NT2/D1 (cell line): ENCODE results near the gene ZNF189.
A peak's percentile ranks its signal among the peaks of the same experiment; 100 is the strongest.

Source experiments
- DNase-seq: peaks from one replicate; pipeline ENCODE4 v3.0.0-alpha.2; 2011; ENCODE audit warnings: low read depth, low spot score
- H3K27me3 ChIP-seq: 2 replicates; pipeline ENCODE4 v1.6.0; 2011; ENCODE audit warnings: mild to moderate bottlenecking; ENCODE audit not compliant: insufficient read length, insufficient read depth
- H3K36me3 ChIP-seq: 2 replicates; pipeline ENCODE4 v1.6.1; 2011; ENCODE audit warnings: mild to moderate bottlenecking, low read length, mixed read lengths; ENCODE audit not compliant: insufficient read depth, insufficient read length
- H3K4me1 ChIP-seq: 2 replicates; pipeline ENCODE4 v1.5.1; 2011; ENCODE audit not compliant: insufficient read depth, insufficient read length
- H3K4me3 ChIP-seq: 2 replicates; pipeline ENCODE4 v1.5.1; 2011; ENCODE audit warnings: low read depth; ENCODE audit not compliant: insufficient read length
- H3K9ac ChIP-seq: 2 replicates; pipeline ENCODE4 v1.6.0; 2011; ENCODE audit warnings: low read depth; ENCODE audit not compliant: insufficient read length
- H3K9me3 ChIP-seq: 2 replicates; pipeline ENCODE4 v1.5.1; 2011; ENCODE audit warnings: mild to moderate bottlenecking, low read length; ENCODE audit not compliant: insufficient read depth
- SUZ12 ChIP-seq: IDR thresholded peaks from 2 replicates; pipeline ENCODE4 v1.6.1; 2011; ENCODE audit not compliant: insufficient read length, insufficient read depth; ENCODE audit errors: extremely low read depth
- YY1 ChIP-seq: IDR thresholded peaks from 2 replicates; pipeline ENCODE4 v1.6.1; 2011; ENCODE audit not compliant: insufficient read length, insufficient read depth
- ZNF274 ChIP-seq: IDR thresholded peaks from 2 replicates; pipeline ENCODE4 v1.6.1; 2011; ENCODE audit warnings: mild to moderate bottlenecking, low read depth, low read length

Gene ZNF189

GRCh38 chr9:101398068-101398929 lies at the start of gene ZNF189, which contains the start of gene MRPL50:
Gene ZNF189 (plus strand): TSS chr9:101398851. CDS start chr9:101399157, 306 bp downstream.
Gene MRPL50 (minus strand): TSS chr9:101398618. CDS start chr9:101398592, 26 bp downstream.
- Histone ChIP-seq H3K4me1 (no peaks in the 10 kb centered on the region), H3K27me3 (no peaks in the 10 kb centered on the region), H3K36me3 (peaks cover 63% of the 10 kb centered on the region), H3K4me3 (peak within 1 kb of the TSS; percentile 85), H3K9me3 (peaks cover 35% of the 10 kb centered on the region), H3K9ac (peak within 1 kb of the TSS; percentile 89)
- DNase-seq, result peak; percentile 97
- TF ChIP-seq ZNF274 (no peak), SUZ12 (no peak), YY1 (peak; percentile 87)

- Histone ChIP-seq H3K4me1 (no peaks in the 10 kb centered on the region), H3K9ac (no peak overlapping the region), H3K4me3 (no peak overlapping the region), H3K9me3 (no peaks in the 10 kb centered on the region), H3K27me3 (no peaks in the 10 kb centered on the region), H3K36me3 (no peaks in the 10 kb centered on the region)
- TF ChIP-seq YY1 (no peak), SUZ12 (no peak), ZNF274 (no peak)
- DNase-seq, result no peak
These were observed 48.4 kb upstream of the ZNF189 start for GRCh38 chr9:101350285-101350684.

GRCh38 chr9:101352892-101353463 lies 45.7 kb upstream of the ZNF189 start:
- Histone ChIP-seq H3K36me3 (no peaks in the 10 kb centered on the region), H3K4me1 (no peaks in the 10 kb centered on the region), H3K9ac (no peak overlapping the region), H3K4me3 (no peak overlapping the region), H3K9me3 (no peaks in the 10 kb centered on the region), H3K27me3 (no peaks in the 10 kb centered on the region)
- TF ChIP-seq ZNF274, result no peak
- DNase-seq, result no peak

- TF ChIP-seq ZNF274, result no peak
- no peak for TF ChIP-seq YY1
- no peak for TF ChIP-seq SUZ12
- Histone ChIP-seq H3K9me3 (no peaks in the 10 kb centered on the region), H3K4me3 (no peak overlapping the region), H3K36me3 (no peaks in the 10 kb centered on the region), H3K27me3 (no peaks in the 10 kb centered on the region), H3K9ac (no peak overlapping the region), H3K4me1 (no peaks in the 10 kb centered on the region)
- DNase-seq, result no peak
These were observed 45.0 kb upstream of the ZNF189 start for GRCh38 chr9:101353683-101354082.

- H3K4me1 ChIP-seq, result no peaks in the 10 kb centered on the region
- H3K27me3 ChIP-seq, result no peaks in the 10 kb centered on the region
- no peak for DNase-seq
- no peaks in the 10 kb centered on the region for H3K9me3 ChIP-seq
- TF ChIP-seq YY1 (no peak), ZNF274 (no peak), SUZ12 (no peak)
- no peak overlapping the region for H3K4me3 ChIP-seq
- H3K9ac ChIP-seq, result no peak overlapping the region
- H3K36me3 ChIP-seq, result no peaks in the 10 kb centered on the region
These were observed 44.4 kb upstream of the ZNF189 start for GRCh38 chr9:101354143-101354764.

GRCh38 chr9:101354765-101355708 lies 43.6 kb upstream of the ZNF189 start:
- no peak for DNase-seq
- Histone ChIP-seq H3K9me3 (no peaks in the 10 kb centered on the region), H3K36me3 (no peaks in the 10 kb centered on the region), H3K9ac (no peak overlapping the region), H3K4me1 (no peaks in the 10 kb centered on the region), H3K27me3 (no peaks in the 10 kb centered on the region), H3K4me3 (no peak overlapping the region)
- TF ChIP-seq SUZ12 (no peak), ZNF274 (no peak), YY1 (no peak)
